GM18517 (cell line): ENCODE results near the gene SIPA1L3.
"Not testable (repeated sequence)": the region's sequence is repeated elsewhere in the genome, so short reads cannot be mapped to it uniquely, and the experiment has no call there.

Source experiments
- ATAC-seq: cut with Tn5 transposase; IDR thresholded peaks from one replicate; pipeline ENCODE4 v1.9.1; 2021; ENCODE audit warnings: mild to moderate bottlenecking, moderate library complexity; ENCODE audit not compliant: unreplicated experiment

SIPA1L3 gene

GRCh38 chr19:37907735-37908455 lies 887 bp downstream of the SIPA1L3 start:
- ATAC-seq, result no peak

GRCh38 chr19:37909661-37910199 lies 2.7 kb downstream of the SIPA1L3 start:
- no peak for ATAC-seq

- no peak for ATAC-seq
These were observed 7.9 kb downstream of the SIPA1L3 start for GRCh38 chr19:37914908-37915307.

DNA sequence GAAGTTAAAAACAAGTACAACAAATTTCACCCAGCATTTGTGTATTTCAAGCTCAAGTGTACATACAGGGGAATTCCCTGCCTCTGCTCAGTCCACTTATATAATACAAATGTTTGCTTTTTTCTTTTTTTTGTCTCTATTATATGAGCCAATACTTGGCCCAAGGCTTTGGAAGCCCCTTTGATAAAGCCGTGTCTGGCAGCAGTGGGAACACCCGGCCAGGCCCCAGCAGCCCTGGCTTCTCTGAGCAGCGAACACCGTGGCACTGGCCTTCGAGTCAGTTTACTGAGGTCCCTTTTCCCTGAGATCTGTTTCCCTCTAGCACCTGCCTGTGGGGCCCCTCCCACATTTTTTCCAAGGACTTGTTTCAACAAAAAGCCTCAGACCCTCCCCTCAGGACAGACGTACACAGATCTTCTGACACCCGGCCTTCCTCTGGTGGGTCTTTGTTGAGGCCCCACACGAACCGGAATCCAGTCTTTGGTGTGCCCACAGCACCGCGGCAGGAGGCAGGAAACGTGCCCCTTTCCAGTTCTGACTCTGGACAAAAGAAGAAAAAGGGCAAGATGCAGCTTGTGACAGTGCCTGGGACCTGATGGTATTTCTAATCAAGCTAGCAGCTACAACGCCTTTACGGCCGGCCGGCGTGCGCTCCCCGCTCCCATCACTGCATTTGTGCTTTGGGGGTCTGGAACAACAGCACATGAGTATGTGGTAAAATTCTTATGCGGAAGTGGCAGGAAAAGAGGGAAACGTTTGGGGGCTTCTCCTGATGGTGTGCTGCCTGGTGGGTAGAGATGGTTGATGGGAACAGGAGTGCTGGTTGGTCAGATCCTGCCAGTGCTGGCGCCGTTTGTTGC lies 13.8 kb downstream of the SIPA1L3 start:
- ATAC-seq, result no peak

DNA sequence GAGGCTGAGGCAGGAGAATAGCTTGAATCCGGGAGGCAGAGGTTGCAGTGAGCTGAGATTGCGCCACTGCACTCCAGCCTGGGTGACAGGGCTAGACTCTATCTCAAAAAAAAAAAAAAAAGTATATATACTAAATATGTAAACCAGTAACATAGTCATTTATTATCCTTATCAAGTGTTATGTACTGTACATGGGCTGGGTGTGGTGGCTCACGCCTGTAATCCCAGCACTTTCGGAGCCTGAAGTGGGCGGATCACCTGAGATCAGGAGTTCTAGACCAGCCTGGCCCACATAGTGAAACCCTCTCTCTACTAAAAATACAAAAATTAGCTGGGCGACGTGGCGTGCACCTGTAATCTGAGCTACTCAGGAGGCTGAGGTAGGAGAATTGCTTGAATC lies 17.6 kb downstream of the SIPA1L3 start:
- not testable (repeated sequence) for ATAC-seq

DNA sequence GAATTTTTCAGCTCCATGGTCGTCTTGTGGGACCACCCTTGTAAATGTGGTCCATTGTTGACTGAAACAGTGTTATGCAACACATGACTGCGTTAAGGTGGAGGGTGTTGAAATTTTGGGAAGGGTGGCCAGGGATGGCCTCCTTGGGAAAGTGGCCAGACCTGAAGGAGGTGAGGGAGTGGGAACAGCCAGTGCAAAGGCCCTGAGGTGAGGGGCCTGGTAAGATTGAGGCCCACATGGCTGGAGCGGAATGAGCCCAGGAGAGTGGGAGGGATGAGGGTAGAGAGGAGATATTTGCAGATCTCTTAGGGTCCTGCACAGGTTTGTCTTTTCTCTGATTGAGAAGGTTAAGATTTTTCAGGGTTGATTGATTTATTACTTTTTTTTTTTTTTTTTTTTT lies 18.2 kb downstream of the SIPA1L3 start:
- no peak for ATAC-seq

- ATAC-seq, result no peak
These were observed 19.2 kb downstream of the SIPA1L3 start for GRCh38 chr19:37926255-37926654.

DNA sequence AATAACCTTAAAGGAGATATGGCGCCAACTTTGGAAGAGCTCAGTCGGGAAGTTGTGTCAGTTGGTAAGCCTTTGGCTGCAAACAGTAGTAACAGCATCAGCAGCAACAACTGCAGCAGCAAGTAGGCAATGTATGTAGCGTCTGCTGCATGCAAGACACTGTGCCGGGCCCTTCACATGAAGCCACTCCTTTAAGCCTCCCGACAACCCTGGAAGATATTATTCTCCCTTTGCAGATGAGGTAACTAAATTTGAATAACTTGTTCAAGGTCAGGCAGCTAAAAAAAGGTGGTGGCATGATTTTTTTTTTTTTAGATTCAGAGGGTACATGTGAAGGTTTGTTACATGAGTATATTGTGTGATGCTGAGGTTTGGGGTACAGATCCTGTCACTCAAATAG lies 19.7 kb downstream of the SIPA1L3 start:
- ATAC-seq, result no peak

DNA sequence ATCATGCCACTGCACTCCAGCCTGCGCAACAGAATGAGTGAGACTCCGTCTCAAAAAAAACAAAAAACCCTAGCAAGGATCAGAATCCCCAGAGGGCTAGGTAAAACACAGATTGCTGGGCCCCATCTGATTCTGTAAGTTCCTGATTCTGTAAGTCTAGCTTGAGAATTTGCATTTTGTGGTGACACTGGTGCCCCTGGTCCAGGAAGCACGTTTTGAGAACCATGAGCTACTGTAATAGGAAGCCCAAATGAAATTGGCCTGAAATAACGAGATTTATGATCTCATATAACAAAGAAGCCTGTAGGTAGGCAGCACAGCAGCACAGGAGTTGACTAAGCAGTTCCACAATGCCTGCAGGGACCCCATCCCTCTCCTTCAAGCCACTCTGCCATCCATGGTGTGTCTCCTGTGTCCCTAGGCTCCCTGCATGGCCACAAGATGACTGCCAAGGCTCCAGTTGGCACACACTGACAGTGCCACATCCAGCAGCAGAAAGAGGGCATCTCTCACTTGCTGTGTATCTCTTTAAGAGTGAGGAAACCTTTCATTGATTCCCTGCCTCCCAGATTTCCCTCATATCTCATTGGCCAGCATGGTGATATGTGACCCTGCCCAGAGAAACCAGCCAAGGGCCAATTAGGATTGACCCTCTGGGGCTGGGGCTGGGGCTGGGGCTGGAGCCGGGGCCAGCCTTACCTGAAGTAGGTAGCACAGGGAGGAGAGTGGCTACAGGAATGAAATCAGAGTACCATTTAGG lies 21.7 kb downstream of the SIPA1L3 start:
- ATAC-seq, result peak; percentile 64

DNA sequence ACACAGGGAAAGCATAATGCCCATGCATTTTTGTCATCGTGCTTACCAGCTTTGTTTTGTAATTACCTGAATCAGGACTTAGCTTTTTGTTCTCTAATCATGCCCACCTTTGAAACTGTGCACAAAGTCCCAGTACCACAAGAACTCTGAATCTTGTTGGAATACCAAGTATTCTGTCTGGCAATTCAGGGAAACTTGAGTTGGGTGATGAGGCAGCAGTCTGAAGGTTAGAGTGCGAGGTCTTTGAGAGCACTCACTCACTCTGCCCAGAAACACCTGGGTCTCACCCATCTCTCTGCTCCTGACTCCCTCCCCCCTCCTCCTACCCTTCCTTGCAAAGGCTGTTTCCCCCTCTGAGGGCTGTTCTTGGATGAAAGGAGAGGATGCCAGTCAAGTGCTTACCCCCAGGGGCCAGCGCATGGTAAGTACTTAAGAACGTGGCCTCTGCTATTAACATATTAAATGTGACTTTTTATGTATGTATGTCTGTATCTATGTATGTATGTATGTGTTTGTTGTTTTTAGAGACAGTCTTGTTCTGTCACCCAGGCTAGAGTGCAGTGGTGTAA lies 22.4 kb downstream of the SIPA1L3 start:
- ATAC-seq, result no peak

DNA sequence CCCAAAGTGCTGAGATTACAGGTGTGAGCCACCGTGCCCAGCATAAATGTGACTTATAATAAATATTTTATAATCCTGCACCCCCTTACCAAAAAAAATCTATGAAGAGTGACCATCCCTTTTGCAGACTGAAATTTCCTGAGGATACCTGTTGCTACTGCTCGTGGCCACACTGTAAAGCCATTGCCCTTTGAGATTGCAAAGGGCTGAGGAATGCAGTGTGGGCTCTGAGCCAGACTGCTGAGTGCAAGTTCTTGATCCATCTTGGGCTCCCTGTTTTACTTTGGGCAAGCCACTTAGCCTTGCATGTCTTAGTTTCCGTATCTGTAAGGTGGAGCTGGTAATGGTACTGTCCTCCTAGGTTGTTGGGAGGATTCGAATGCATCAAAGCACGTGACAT lies 23.4 kb downstream of the SIPA1L3 start:
- no peak for ATAC-seq

DNA sequence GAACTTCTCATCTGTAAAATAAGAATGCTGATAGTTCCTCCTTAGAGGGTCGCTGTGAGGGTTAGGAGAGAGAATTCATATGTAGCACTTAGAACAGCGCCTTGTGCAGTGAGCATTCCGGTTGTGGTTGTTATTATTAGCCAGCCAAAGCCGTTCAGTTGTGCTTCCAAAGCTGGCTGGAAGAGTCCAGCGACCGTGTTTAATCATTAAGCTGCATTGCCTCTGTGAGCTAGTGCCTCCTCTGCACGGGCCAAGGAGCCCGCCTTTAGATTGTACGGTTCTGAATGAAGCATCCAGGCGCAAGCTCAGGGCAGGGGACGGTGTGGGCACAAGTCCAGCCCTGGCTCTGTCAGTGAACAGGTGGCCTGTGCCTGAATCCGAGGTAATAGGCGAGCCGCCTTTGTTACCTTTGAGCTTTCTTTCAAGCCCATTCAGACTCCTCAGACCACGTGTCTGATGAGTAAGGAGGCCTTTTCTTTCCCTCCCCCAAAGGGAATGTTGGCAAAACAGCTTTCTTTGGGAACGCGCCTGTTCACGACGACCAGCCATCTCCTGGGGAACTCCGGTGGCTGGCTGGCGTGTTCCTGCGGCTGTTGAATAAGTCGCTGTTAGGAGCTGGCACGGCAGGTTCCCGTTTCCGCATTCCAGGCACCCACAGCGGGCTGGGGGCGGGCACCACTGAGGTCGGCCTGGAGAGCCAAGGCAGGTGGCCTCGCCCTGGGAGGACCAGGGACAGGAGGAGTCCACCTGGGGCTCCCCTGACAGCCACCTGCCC lies 25.1 kb downstream of the SIPA1L3 start:
- ATAC-seq, result peak; percentile 40

DNA sequence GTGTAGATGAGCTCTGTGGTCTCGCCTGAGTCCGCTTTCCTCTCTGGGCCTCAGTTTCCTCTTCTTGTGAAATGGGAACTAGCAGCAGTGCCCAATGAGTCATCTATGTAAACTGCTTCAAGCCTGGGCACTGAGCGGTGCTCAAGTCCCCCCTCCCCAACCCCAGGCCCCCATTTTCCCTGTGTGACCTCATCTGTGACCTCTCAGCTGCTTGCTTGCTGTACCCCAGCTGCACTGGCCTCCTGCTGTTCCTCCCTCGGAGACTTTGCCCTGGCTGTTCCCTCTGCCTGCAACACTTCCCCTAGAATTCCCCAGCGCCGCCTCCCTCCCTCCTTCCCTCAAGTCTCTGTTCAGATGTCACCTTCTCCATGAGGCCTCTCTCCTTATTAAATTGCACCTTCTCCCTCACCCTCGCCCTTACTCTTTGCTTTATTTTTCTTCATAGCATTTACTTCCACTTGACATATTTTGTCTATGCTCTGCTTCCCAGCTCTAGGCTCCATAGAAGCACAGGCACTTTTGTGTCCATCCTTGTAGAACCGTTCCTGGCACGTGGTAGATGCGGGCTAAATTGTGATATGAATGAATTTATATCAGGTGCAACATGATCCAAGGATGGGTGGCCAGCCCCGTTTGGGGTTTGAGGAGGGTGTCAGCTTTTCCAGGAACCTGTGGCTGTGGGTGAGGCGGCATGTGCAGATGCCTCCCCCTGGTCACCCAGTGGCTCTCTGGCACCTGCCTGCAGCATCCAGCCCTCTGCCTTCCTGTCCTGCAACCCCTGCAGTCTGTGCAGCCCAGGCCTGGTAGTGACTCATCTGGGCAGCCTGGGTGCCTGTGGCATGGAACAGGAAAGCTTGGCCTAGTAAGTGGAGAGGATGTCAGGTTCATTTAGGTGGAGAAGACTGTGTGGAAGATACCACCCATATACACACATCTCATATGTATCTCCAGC lies 26.3 kb downstream of the SIPA1L3 start:
- ATAC-seq, result no peak

DNA sequence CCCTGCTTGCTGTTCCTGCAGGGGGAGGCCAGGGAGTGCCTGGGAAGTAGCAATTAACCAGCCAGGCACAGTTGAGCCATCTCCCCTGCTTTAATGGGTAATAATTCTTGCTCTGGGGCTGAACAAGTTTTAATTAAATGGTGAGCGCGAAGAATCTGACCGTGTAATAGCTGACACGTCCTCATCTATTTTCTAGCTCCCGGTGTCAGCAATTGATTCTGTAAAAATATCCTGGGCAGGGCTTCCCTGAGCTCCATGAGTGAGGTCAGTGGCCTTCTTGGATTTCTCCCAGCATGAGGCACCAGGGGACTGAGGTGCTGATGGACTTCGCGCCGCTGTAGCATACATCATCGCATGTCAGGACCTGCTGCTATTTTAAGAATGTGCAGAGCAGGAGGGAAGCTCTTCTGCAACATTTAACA lies 26.9 kb downstream of the SIPA1L3 start:
- no peak for ATAC-seq

DNA sequence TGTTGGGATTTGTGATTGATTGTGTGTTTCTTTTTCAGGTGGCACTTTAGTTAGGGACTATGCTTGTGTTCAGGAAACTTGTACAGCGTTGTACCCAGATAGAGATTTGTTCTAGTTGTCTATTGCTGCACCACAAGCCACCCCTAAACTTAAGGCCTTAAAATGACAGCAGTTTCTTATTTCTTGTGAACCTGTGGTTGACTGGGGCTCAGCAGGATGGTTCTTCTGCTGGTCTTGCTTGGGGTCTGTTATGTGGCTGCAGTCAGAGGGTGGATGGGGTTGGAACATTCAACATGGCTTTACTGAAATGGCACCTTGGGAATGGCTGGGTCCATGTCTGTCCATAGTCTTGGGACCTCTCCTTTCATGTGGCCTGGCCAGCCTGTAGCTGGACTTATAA lies 28.3 kb downstream of the SIPA1L3 start:
- no peak for ATAC-seq

GRCh38 chr19:37936166-37936565 lies 29.2 kb downstream of the SIPA1L3 start:
- no peak for ATAC-seq

DNA sequence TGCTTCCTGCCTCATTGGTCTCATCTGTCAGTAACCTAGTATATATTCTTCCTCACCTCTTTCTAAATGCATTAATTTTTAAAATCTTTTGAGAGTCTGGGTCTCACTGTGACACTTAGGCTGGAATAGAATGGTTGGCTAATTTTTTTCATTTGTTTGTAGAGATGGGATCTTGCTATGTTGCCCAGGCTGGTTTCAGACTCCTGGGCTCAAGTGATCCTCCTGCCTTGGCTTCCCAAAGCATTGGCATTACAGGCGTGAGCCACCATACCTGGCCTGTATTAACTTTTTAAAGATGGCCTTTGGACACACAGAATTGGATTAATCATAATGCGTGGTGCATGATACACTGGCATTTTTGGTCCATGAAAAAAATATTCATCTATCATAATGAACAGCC lies 29.9 kb downstream of the SIPA1L3 start:
- ATAC-seq, result no peak

- no peak for ATAC-seq
These were observed 31.3 kb downstream of the SIPA1L3 start for GRCh38 chr19:37938353-37938752.
